GM18502 (cell line): Measurements from ENCODE around the gene TPP1.
A peak's percentile ranks its signal among the peaks of the same experiment; 100 is the strongest.

Experiments
- ATAC-seq: cut with Tn5 transposase; IDR thresholded peaks from one replicate; pipeline ENCODE4 v1.9.1; 2021; ENCODE audit warnings: mild to moderate bottlenecking; ENCODE audit not compliant: unreplicated experiment, poor library complexity

The TPP1 gene

DNA sequence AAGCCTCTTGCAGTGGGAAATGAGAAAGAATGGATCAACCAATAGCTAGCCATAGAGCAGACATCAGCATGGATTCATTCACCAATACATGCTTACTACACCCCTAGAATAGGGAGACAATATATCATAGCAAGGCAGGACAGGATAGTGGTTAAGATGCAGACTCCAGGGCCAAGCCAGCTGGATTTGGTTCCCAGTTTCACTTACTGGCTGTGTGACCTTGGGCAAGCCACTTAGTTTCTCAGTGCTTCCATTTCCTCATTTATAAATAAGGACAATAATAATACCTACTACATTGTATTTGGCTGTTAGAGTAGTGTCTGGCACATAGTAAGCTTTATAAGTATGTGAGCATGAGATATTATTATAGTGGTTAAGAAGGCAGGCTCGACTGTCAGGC is 29.3 kb upstream of the TPP1 start:
- ATAC-seq: no peak

DNA sequence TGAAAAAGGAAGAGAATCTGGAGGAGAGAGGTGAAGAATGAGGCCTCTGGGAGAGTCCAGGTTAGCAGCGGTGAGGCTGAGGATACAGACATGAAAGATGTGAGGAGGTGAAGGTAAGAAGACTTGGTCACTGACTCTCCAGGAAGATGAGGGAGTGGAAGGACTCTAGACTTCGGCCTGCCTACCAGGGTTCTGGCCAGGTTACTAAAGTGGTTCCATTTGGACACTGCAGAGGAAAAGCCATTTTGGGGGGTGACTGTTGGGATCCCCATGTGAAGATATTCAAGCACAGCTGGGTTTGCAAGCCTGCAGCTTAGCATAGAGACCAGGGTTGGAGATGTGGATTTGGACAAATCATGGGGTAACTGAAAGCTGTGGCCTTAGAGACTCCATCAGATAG is 28.6 kb upstream of the TPP1 start:
- no peak for ATAC-seq

DNA sequence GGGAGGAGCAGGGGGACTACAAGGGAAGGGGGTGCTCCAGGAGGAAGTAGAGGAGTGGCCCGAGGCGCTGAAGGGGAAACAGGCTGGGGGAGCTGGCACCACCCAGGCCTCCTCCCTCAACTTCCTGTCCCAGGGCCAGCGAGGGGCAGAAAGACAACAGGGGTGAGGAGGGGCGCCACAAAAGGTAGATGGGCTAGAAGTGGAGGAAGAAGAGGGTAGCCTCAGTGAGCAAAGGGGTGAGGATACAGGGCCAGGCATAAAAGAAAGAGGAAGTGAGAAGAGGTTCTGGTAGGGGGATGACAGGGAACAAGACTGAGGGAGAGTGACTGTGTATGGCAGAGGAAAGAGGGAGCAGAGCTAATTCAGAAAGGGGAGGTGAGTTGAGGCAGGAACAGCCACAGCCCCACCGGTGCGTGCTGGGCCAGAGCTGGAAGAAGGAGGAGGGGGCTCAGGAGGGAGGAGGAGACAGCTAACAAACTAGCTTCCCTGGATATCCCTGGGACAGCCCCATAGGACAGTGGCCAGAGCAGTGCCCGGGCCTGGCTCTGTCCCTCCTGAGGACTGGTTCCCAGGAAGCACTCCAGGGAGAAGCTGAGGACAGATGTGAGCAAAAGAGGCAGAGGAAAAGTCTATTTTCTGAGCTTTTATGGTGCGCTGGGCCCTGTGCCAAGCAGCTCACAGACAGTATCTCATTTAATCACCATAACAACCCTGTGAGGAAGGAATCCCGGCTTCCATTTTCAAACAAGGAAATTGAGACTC is 27.9 kb upstream of the TPP1 start:
- ATAC-seq: peak; percentile 98

DNA sequence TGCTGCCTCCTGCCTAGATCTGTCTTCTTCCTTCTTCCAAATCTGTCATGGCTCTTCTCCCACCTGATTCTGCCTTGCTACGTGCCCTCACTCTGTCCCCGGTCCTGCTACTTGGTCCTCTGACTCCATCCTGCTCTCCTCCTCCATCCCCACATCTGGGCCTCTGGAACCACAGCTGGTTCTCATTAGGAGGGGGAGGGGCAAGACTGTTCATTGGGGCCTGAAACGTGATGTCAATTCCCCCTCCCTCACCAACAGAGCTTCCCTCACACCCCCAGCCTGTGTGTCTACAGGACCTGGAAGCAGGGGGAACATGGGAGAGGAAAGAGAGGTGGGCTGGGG is 27.3 kb upstream of the TPP1 start:
- ATAC-seq: no peak

DNA sequence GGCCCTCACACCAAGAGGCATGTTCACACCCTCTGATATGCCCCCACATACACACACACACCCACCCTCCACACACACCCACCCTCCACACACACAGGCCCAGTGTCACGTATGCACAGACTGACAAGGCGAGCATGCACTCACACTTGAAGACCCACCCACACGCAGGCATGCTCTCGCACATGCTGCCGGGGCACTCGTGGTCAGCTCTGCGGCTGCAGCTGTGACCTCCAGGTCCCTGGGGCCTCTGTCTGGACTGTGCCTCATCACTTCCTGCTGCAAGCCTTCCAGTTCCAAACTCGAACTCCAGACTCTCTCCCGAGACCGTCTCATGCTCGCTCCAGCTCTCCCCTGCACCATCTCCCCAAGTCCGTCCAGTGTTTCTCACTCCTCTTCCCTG is 26.8 kb upstream of the TPP1 start:
- no peak for ATAC-seq

DNA sequence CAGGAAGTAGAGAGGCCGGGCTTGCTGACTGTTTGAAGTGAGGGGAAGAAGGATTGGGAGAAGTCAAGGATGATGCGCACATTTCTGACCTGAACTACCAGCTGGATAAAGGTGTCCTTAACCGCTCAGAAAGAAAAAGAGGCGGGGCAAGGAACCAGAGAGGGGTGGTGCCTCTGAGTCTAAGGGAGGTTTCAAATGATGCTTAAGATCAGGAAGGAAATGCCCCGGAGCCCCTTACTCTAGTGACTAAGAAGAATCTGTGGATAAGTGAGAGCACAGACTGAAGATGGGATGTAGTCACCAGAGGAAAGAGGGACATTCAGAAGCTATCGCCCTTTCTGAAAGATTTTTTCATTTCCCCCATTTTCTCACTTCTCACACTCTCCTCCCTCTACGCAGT is 23.7 kb upstream of the TPP1 start:
- no peak for ATAC-seq

DNA sequence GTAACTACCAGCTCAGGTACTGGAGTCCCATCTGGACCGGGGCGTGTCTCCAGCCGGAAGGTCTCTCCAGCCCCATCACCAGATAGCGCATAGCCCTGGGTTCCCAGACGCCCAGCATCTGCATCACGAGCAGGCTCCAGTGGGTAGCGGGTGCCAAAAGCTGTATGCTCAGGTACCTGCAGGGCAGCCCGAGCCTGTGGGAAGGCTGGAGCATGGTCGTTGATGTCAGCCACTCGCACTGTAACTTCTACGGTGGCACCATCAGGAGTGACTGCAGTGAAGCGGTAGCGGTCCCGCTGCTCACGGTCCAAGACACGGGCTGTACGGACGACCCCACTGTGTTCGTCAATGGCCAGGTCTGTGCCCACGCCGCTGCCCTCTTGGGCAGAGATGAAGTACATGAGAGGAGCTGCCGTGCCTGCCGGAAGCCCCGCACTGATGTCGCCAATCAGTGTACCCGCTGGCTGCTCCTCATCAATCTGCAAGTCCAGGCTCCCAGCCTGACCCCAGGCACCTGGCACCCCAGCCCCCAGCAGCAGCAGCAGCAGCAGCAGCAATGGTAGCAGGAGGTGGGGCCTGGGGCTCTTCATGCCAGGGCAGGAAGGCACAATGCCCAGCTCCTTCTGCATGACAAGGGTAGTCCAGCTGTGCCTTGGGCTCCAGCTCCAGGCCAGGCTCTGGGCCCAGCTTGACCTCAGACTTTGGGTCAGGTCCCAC is 21.9 kb upstream of the TPP1 start:
- ATAC-seq: no peak

DNA sequence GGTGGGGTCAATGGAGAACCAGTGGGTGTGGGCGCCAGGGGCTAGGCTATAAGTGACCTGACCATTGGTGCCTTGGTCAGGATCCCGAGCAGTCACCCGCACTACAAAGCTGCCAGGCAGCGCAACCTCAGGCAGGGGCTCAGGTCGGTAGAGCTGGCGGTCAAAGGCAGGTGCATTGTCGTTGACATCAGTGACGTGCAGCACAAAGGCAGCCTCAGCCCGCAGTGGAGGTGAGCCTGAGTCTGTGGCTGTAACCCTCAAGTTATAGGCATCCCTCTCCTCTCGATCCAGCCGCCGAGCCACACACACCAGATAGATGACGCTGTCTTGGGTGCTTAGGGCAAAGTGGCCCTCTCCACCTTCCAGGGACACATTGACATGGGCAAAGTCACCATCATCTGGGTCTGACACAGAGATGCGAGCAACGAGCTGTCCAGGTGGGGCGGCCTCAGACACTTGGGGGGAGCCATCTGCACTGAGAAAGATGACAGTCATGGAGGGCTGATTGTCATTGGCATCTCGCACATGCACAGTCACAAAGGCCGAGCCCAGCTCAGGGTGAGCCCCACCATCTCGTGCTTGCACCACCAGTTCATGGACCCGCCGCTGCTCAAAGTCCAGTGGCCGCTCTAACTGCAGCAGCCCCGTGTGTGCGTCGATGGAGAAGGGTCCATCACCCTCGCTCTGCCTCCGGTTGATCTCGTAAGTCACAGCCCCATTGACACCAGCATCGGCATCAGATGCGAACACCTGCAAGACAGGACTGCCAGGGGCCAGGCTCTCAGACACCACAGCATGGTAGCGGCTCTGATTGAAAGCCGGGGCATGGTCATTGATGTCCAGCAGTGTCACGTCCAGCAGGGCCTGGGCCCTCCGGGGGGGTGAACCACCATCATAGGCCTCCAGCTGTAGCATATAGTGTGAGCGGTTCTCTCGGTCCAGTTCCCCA is 21.1 kb upstream of the TPP1 start:
- ATAC-seq: no peak

DNA sequence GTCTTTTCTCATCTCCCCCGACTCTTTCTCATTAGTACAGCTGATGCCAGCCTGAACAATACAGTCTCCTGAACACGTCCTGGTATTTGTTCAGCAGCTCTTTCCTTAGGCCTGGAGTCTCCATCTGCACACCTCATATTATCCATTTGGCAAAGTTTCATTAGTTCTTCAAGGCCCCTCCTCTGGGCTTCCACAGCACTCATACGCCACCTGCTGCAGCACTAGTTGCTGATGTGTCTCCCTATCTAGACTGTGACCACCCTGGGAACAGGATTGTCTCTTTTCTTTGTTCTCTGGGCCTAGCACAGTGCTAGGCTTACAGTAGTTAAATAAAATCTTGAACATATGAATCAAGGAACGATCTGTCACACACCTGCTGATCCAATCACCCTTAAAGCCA is 19.2 kb upstream of the TPP1 start:
- no peak for ATAC-seq

DNA sequence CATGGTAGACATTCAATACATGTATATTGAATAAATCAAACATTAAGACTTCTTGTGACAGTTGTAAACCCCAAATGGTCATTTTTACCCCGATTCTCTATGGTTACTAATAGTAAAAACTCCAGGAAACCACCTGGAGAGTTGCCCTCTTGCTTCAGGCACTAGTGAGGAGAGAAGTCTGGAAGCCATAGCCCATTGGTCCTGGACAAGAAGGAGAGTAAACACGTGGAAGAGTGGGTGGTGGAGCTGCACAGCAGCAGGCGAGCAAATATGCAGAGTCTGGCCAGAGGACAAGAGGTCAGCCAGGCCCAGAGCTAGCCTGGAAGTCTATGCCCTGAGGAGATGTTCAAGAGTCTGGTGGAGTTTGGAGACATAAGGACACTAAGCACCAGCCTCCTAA is 18.6 kb upstream of the TPP1 start:
- no peak for ATAC-seq

DNA sequence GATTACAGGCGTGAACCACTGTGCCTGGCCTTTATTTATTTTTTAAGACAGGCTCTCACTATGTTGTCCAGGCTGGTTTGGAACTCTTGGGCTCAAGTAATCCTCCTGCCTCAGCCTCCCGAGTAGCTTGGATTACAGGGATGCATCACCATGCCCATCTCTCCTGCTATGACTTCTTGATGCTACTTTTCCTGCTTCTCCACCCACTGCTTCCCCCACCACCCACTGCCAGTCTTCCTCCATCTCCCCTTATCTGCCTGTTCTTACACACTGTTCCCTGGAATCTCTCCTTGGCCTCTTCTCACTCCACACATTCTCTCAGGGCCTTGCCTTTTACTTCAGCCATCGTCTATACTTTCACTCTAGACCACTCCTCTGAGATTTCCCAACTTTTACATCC is 17.3 kb upstream of the TPP1 start:
- no peak for ATAC-seq

DNA sequence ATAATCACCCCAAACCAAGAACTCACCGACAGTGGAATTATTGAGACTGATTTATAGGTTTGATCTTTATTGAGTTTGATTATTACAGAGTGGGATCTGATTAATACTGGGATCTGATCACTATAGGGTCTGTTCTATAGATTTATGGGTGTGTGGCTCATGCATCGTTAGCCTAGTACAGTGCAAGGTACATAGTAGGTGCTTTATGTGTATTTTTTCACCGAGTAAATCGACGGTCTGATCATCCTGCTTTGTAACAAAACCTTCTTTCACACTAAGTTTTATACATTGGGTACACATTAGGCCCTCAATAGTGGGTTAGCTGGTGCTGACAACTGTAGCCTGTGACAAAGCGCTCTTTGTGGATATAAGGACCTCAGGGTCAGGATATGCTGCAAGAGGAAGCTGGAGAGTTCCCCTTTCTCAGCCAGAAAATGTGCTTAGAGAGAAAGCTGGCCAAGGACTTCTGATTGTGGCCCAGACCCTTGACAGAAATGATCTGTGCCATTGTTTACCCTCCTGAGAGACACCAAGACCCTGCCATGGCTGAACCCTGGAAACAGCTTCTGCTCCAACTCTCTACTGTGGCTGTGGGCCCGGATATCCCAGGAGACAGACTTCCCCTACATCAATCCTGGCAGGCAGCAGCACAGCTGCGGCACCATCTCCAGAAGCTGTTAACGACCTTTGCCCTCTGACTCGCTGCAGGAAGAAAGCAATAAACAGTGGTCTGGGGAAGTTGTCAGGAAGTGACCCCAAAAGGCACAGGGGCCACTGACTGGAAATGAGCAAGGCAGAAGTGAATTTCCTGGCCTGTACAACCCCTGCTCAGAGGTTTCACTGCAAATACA is 16.1 kb upstream of the TPP1 start:
- no peak for ATAC-seq

DNA sequence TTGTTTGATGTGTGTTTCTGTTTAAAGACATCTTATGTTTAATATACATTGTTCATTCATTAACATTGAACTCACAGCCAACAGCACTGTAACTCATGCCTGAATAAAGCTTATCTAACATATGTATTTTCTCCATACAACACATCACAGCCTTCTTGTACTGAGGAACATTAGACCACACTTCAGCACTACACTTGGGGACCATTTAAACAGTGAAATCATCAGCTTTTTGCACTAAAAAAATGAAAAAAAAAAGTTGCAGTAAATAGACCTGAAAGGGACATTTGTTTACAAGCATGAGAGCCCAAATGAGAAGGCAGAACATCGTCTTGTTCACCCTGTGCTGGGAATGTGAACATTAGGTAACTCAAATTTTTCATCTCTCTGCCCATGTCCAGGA is 15.3 kb upstream of the TPP1 start:
- no peak for ATAC-seq

DNA sequence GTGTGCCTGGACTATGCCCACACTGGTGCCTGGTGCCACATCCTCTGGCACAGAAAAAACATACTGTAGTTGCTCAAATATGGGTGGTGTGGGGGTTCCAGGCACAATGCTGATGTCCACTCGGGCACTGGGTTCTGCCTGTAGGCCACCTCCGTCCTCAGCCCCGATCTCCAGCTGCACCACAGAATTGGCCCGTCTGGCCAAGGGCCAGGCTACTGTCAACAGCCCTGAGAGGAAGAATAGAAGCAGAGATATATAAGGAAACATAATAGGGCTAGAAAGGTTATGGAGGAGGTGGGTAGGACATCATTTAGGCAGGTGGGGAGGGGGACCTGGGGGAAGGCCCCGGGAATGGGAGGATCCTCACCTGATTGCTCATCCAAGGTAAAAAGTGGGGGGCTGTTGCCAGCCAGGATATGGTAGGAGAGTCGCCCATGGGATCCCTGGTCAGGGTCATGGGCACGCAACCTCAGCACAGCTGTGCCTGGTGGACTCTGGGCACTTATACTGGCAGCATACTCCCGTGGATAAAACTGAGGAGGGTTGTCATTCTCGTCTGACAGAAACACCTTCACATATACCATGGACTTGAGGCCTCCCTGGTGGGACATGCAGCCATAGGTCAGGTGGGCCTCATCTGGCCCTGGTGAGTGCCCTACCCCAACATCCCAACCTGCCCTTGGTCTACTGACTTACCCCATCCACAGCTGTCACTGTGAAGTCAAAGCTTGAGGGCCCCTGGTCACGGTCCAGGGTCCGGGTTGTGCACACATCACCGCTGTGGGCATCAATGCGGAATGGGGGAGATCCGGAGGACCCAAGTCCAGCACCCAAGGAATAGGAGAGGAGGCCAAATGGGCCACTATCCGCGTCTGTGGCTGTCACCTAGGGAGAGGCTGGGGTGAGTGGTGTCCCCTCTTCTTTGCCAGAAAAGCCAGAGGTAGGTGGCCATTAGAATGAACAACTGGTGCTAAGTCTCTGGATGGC is 14.5 kb upstream of the TPP1 start:
- no peak for ATAC-seq

DNA sequence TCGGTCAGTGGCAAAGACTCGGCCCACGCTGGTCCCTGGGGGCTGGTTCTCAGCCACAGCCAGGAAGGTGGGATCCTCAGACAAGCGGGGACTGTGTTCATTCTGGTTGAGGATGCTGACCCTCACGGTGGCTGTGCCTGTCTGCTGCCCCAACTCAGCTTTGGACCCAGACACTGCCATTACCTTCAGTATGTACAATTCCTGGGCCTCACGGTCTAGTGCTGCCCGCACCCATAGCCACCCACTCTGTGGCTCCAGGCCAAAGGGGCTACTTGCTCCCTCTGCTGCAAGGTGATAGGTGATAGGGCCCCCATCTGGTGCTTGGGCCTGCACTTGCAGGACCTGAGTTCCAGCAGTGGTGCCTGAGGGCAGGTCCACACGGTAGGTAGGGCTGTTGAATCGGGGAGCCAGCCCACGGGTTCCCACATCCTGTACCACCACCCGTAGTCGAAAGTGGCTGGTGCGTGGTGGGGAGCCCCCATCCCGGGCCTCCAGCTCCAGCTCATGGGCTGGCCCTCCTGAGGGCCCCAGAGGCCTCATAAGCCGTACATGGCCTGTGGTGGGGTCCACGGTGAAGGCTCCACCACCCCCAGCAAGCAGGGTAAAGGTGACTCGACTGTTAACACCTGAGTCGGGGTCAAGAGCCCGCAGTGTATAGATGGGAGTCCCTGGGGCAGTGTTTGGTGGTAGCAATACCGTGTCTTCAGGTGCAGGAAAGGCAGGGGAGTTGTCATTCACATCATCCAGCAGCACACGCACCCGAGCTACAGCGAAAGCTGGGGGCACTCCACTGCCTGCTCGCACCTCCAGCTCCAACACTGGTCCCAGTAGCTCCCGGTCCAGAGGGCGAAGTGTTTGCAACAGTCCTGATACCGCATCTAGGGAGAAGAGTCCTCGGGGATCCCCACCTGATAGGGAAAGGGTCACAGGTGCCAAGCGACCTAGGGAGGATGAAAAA is 13.2 kb upstream of the TPP1 start:
- ATAC-seq: no peak

DNA sequence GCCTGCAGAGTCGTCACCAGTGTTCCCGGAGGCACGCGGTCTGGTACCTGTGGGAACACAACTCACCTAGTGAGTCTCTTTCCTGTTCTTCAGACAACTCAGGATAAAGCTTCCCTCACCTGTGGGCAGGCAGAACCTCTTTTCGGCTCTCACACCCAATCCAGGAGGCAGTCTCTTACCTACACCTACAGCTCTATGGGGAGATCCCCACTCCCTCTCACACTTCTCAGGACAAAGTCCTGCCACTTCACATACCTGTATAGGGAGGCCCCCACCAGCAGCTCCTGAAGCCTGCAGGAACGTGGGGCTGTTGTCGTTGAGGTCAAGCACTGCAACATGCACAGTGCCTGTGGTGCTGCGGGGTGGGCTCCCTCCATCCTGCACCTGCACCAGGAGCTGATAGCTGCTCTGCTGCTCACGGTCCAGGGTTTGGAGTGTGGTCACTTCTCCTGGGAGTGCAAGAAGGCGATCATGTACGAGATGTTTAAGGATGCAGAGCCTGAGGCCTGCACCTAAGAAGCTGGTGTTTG is 12.2 kb upstream of the TPP1 start:
- ATAC-seq: no peak

DNA sequence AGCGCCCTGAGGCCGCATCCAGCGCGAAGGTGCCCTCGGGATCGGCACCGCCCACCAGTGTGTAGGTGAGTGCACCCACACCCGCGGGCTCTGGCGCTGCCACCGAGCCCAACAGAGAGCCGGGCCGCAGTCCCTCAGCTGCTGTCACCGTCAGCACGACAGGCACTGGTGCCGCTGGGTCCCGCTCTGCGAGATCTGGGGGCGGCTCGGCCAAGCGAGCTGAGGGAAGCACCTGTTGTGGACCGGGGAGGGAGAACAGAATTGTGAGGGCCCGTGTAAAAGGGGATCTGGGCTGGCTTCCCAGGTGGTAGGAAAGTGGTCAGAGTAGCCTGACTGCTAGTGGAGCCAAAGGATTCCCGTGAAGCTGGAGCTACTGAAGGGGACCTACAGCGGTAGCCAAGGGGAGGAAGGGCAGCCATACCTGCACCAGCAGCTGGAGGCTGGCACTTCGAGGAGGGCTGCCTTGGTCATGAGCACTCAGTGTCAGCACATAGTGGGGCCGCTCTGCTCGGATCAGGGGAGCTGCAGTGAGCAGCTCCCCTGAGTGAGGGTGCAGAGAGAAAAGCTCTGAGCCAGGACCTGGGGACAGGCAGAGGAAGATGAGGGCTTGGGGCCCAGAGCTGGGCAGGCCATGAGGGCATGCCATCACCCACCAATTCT is 11.5 kb upstream of the TPP1 start:
- no peak for ATAC-seq
